ELF-1 (cell line): Measurements from ENCODE around the gene ASXL3.

Source experiments
- DNase-seq: peaks from one replicate; pipeline ENCODE4 v3.0.0-alpha.2; 2016; ENCODE audit warnings: low read depth, low spot score

Gene ASXL3

GRCh38 chr18:33583901-33584300 lies 5.9 kb downstream of the ASXL3 start:
- DNase-seq = no peak

- DNase-seq = peak; percentile 27
Measured at GRCh38 chr18:33584548-33585430, 6.8 kb downstream of the ASXL3 start.

GRCh38 chr18:33585431-33585775 lies 7.4 kb downstream of the ASXL3 start:
- DNase-seq = no peak

- no peak for DNase-seq
Measured at GRCh38 chr18:33588361-33588760, 10.3 kb downstream of the ASXL3 start.

GRCh38 chr18:33593261-33593660 lies 15.2 kb downstream of the ASXL3 start:
- DNase-seq = peak; percentile 55

- no peak for DNase-seq
Measured at GRCh38 chr18:33594799-33595198, 16.8 kb downstream of the ASXL3 start.

- DNase-seq = no peak
Measured at GRCh38 chr18:33596178-33596854, 18.3 kb downstream of the ASXL3 start.

GRCh38 chr18:33600846-33601245 lies 22.8 kb downstream of the ASXL3 start:
- DNase-seq = no peak

GRCh38 chr18:33603454-33603853 lies 25.4 kb downstream of the ASXL3 start:
- no peak for DNase-seq

GRCh38 chr18:33605250-33605649 lies 27.2 kb downstream of the ASXL3 start:
- DNase-seq = no peak

GRCh38 chr18:33606621-33607020 lies 28.6 kb downstream of the ASXL3 start:
- DNase-seq = no peak

- no peak for DNase-seq
Measured at GRCh38 chr18:33611525-33612135, 33.6 kb downstream of the ASXL3 start.

- DNase-seq = no peak
Measured at GRCh38 chr18:33612632-33613031, 34.6 kb downstream of the ASXL3 start.

- peak; percentile 3 for DNase-seq
Measured at GRCh38 chr18:33616556-33616955, 38.5 kb downstream of the ASXL3 start.

GRCh38 chr18:33627114-33627513 lies 49.1 kb downstream of the ASXL3 start:
- DNase-seq = no peak

GRCh38 chr18:33630476-33630875 lies 52.5 kb downstream of the ASXL3 start:
- DNase-seq = no peak

- DNase-seq = no peak
Measured at GRCh38 chr18:33641141-33641540, 63.1 kb downstream of the ASXL3 start.

GRCh38 chr18:33644494-33644893 lies 66.5 kb downstream of the ASXL3 start:
- no peak for DNase-seq

- DNase-seq = no peak
Measured at GRCh38 chr18:33647365-33647764, 69.3 kb downstream of the ASXL3 start.

GRCh38 chr18:33652635-33653034 lies 74.6 kb downstream of the ASXL3 start:
- DNase-seq = no peak

GRCh38 chr18:33653231-33653630 lies 75.2 kb downstream of the ASXL3 start:
- no peak for DNase-seq

GRCh38 chr18:33656889-33657448 lies 79.0 kb downstream of the ASXL3 start:
- no peak for DNase-seq
